SK-N-SH (cell line): Measurements from ENCODE around the gene ADAMTS14. TPM values are rescaled to one million over a fixed set of nuclear protein-coding genes. Genes with fewer than 3 reads are reported as not detected.

Experiments
- CTCF ChIA-PET: fragments of 300-600, 350-600 bp; formaldehyde crosslinking; extraction: SDS; loops from one replicate; lab custom pipeline; 2021; lab: Yijun Ruan, JAX
- POLR2A ChIA-PET: fragments of 350-600 bp; sonication (Branson Sonifier 250); formaldehyde crosslinking; extraction: SDS; loops from one replicate; lab custom pipeline; 2020; ENCODE audit warnings: antibody characterized with exemption, inconsistent platforms; lab: Yijun Ruan, JAX
- DNase-seq: peaks from one replicate; pipeline ENCODE4 v3.0.0; 2012
- H2AFZ ChIP-seq: fragments of 200-600 bp; sonication (generic); 2 replicates; pipeline ENCODE4 v1.8.1; 2016; ENCODE audit warnings: antibody characterized with exemption, mild to moderate bottlenecking, low read depth
- H3F3A ChIP-seq: fragments of 200-600 bp; sonication (generic); replicated peaks from 2 replicates; pipeline ENCODE3; 2016; ENCODE audit warnings: antibody characterized with exemption, mild to moderate bottlenecking; ENCODE audit not compliant: insufficient read depth
- H3K27ac ChIP-seq, 2 experiments: fragments of 200-500 bp in 1 of 2; fragments of 200-600 bp in 1 of 2; sonication (Bioruptor generic) in 1 of 2; sonication (generic), shearing (Covaris generic) in 1 of 2; 2 replicates each; pipeline versions ENCODE4 v1.5.1 to v1.6.1; 2014 to 2016; ENCODE audit warnings: low read depth in 2 of 2, inconsistent platforms in 1 of 2, low read length in 1 of 2, mild to moderate bottlenecking in 1 of 2, mixed read lengths in 1 of 2
- H3K27me3 ChIP-seq: fragments of 200-600 bp; sonication (generic), shearing (Covaris generic); 2 replicates; pipeline ENCODE4 v1.6.1; 2016; ENCODE audit warnings: mixed run types; ENCODE audit not compliant: insufficient read depth
- H3K36me3 ChIP-seq, 2 experiments: fragments of 200-500 bp in 1 of 2; fragments of 200-600 bp in 1 of 2; sonication (Bioruptor generic) in 1 of 2; sonication (generic) in 1 of 2; replicated peaks in 1 of 2; 2 replicates each; pipeline versions ENCODE3 to v1.5.1; 2014 to 2016; ENCODE audit warnings: low read length in 1 of 2, mild to moderate bottlenecking in 1 of 2; ENCODE audit not compliant: insufficient read depth in 2 of 2, control insufficient read depth in 1 of 2
- H3K4me1 ChIP-seq, 2 experiments: fragments of 200-500 bp in 1 of 2; fragments of 200-600 bp in 1 of 2; sonication (Bioruptor generic) in 1 of 2; sonication (generic), shearing (Covaris generic) in 1 of 2; 2 replicates each; pipeline versions ENCODE4 v1.5.1 to v1.6.1; 2014 to 2016; ENCODE audit warnings: low read depth in 1 of 2, low read length in 1 of 2, mixed run types in 1 of 2; ENCODE audit not compliant: insufficient read depth in 2 of 2, control insufficient read depth in 1 of 2
- H3K4me2 ChIP-seq: fragments of 200-600 bp; sonication (generic), shearing (Covaris generic); 2 replicates; pipeline ENCODE4 v1.6.1; 2017; ENCODE audit warnings: mixed run types
- H3K4me3 ChIP-seq, 2 experiments: fragments of 200-500 bp in 1 of 2; fragments of 200-600 bp in 1 of 2; sonication (Bioruptor generic) in 1 of 2; sonication (generic), shearing (Covaris generic) in 1 of 2; 2 replicates each; pipeline versions ENCODE4 v1.5.1 to v1.8.1; 2014 to 2016; ENCODE audit warnings: low read depth in 2 of 2, inconsistent platforms in 1 of 2, low read length in 1 of 2, mild to moderate bottlenecking in 1 of 2, mixed read lengths in 1 of 2, moderate library complexity in 1 of 2
- H3K79me2 ChIP-seq: fragments of 200-600 bp; sonication (generic); 2 replicates; pipeline ENCODE4 v1.8.1; 2017; ENCODE audit warnings: mild to moderate bottlenecking; ENCODE audit not compliant: insufficient read depth
- H3K9ac ChIP-seq: fragments of 200-600 bp; sonication (generic); 2 replicates; pipeline ENCODE4 v1.6.1; 2017; ENCODE audit warnings: mixed run types
- H3K9me2 ChIP-seq: fragments of 200-600 bp; sonication (generic); 2 replicates; pipeline ENCODE4 v1.6.1; 2017; ENCODE audit warnings: mixed run types
- H3K9me3 ChIP-seq: fragments of 200-600 bp; sonication (generic); 2 replicates; pipeline ENCODE4 v1.6.1; 2017; ENCODE audit warnings: mixed run types, mild to moderate bottlenecking, moderate library complexity
- H4K20me1 ChIP-seq: fragments of 200-600 bp; sonication (generic); 2 replicates; pipeline ENCODE4 v1.6.1; 2017; ENCODE audit warnings: mild to moderate bottlenecking, mixed run types; ENCODE audit not compliant: insufficient read depth
- CHD2 ChIP-seq: fragments of 150-350 bp; IDR thresholded peaks from 2 replicates; pipeline ENCODE4 v1.6.1; 2018; ENCODE audit warnings: low read length; ENCODE audit not compliant: partially characterized antibody
- CTCF ChIP-seq: fragments of 200-600 bp; sonication (generic); IDR thresholded peaks from 2 replicates; pipeline ENCODE4 v1.6.1; 2017; ENCODE audit warnings: antibody characterized with exemption, mild to moderate bottlenecking, moderate library complexity
- FOSL2 ChIP-seq: IDR thresholded peaks from 2 replicates; pipeline ENCODE4 v1.4.0; 2012; ENCODE audit warnings: low read depth, mild to moderate bottlenecking, moderate library complexity, borderline replicate concordance
- FOXJ3 ChIP-seq: sonication (generic); formaldehyde crosslinking; IDR thresholded peaks from 2 replicates; pipeline ENCODE4 v1.5.1; 2020; ENCODE audit warnings: mild to moderate bottlenecking, missing genetic modification reagents
- GABPA ChIP-seq: IDR thresholded peaks from 2 replicates; pipeline ENCODE4 v1.4.0; 2012; ENCODE audit warnings: low read depth, mild to moderate bottlenecking
- JUND ChIP-seq: IDR thresholded peaks from 2 replicates; pipeline ENCODE4 v1.4.0; 2012
- MXI1 ChIP-seq: IDR thresholded peaks from 2 replicates; pipeline ENCODE4 v1.6.1; 2012; ENCODE audit warnings: mild to moderate bottlenecking, low read depth, low read length, improper control_type of control experiment
- NFIC ChIP-seq: IDR thresholded peaks from 2 replicates; pipeline ENCODE4 v1.4.0; 2012; ENCODE audit warnings: borderline replicate concordance
- NRF1 ChIP-seq: IDR thresholded peaks from 2 replicates; pipeline ENCODE4 v1.6.1; 2012; ENCODE audit warnings: low read depth, mild to moderate bottlenecking, low read length
- PBX3 ChIP-seq: IDR thresholded peaks from 2 replicates; pipeline ENCODE4; 2012
- RAD21 ChIP-seq: IDR thresholded peaks from 2 replicates; pipeline ENCODE4 v1.6.1; 2012; ENCODE audit warnings: mild to moderate bottlenecking, low read length
- REST ChIP-seq: IDR thresholded peaks from 2 replicates; pipeline ENCODE4 v1.6.1; 2012; ENCODE audit warnings: mild to moderate bottlenecking, low read depth, low read length, moderate library complexity
- RFX5 ChIP-seq: IDR thresholded peaks from 2 replicates; pipeline ENCODE4 v1.6.1; 2012; ENCODE audit warnings: mild to moderate bottlenecking, improper control_type of control experiment, low read length
- SMC3 ChIP-seq: IDR thresholded peaks from 2 replicates; pipeline ENCODE4 v1.6.1; 2012; ENCODE audit warnings: low read depth, low read length, improper control_type of control experiment
- TAF1 ChIP-seq: IDR thresholded peaks from 2 replicates; pipeline ENCODE4 v1.6.1; 2012; ENCODE audit warnings: low read depth, mild to moderate bottlenecking, low read length, moderate library complexity, borderline replicate concordance
- TEAD4 ChIP-seq: IDR thresholded peaks from 2 replicates; pipeline ENCODE4 v1.4.0; 2012; ENCODE audit warnings: mild to moderate bottlenecking, borderline replicate concordance; ENCODE audit not compliant: insufficient read depth
- YY1 ChIP-seq: IDR thresholded peaks from 2 replicates; pipeline ENCODE4 v1.4.0; 2012; ENCODE audit warnings: low read depth, mild to moderate bottlenecking
- ZBTB33 ChIP-seq: IDR thresholded peaks from 2 replicates; pipeline ENCODE4 v1.4.0; 2012; ENCODE audit warnings: low read depth, borderline replicate concordance
- WGBS: methylation state at CpG from one replicate; pipeline ENCODE4 v1.1.6; 2017; ENCODE audit warnings: low lambda C conversion rate; 5-methylcytosine and 5-hydroxymethylcytosine counted together
- polyA plus RNA-seq, 3 experiments: library from polyadenylated mRNA; depleted of rRNA; stranded (reverse); fragments of >200 nt; gene quantifications; 2 replicates each; pipeline ENCODE4 v1.2.3, GENCODE V29; 2012

Gene ADAMTS14
- polyA plus RNA-seq, 1 of the 3 experiments (the other 2 are of a cell fraction) = 1.1 TPM

- H4K20me1 ChIP-seq = no peaks in the 10 kb centered on the region
- WGBS = 25% methylated on average over 2 of the region's 2 CpGs
- DNase-seq = no peak
- H3K79me2 ChIP-seq = no peaks in the 10 kb centered on the region
- H3K27ac ChIP-seq = no peak overlapping the region
- no peak overlapping the region for H2AFZ ChIP-seq
- ChIA-PET CTCF (no interaction called here), POLR2A (no interaction called here)
- peaks cover 0 to 29% of the 10 kb centered on the region in 2 experiments; a peak in 1 of 4 replicates for H3K4me1 ChIP-seq
- no peak for TF ChIP-seq ZBTB33
- no peak for TF ChIP-seq RAD21
- no peak for TF ChIP-seq NFIC
- TF ChIP-seq RFX5 = no peak
- TF ChIP-seq GABPA = no peak
- no peak for TF ChIP-seq JUND
- TF ChIP-seq FOXJ3 (CRISPR knock-in tag) = no peak
- TF ChIP-seq REST = no peak
- TF ChIP-seq SMC3 = no peak
- no peak for TF ChIP-seq PBX3
- TF ChIP-seq CHD2 = no peak
- TF ChIP-seq YY1 = no peak
- TF ChIP-seq CTCF = no peak
- no peak for TF ChIP-seq TAF1
- no peak for TF ChIP-seq FOSL2
- TF ChIP-seq NRF1 = no peak
- no peak for TF ChIP-seq TEAD4
- TF ChIP-seq MXI1 = no peak
- H3K4me3 ChIP-seq = no peak overlapping the region
- no peak overlapping the region for H3K4me2 ChIP-seq
- no peaks in the 10 kb centered on the region for H3K36me3 ChIP-seq
- H3K9ac ChIP-seq = no peak overlapping the region
- no peaks in the 10 kb centered on the region for H3K27me3 ChIP-seq
- H3F3A ChIP-seq = no peaks in the 10 kb centered on the region
- no peaks in the 10 kb centered on the region for H3K9me3 ChIP-seq
- no peaks in the 10 kb centered on the region for H3K9me2 ChIP-seq
Observed at GRCh38 chr10:70730955-70731354, 58.6 kb downstream of the ADAMTS14 start.
